HG02884 (cell line): ENCODE results near the gene TMEM209.
"Not testable (repeated sequence)": the region's sequence is repeated elsewhere in the genome, so short reads cannot be mapped to it uniquely, and the experiment has no call there.

ENCODE experiments used
- ATAC-seq: cut with Tn5 transposase; IDR thresholded peaks from one replicate; pipeline ENCODE4 v1.9.1; 2021; ENCODE audit warnings: mild to moderate bottlenecking, moderate library complexity; ENCODE audit not compliant: unreplicated experiment

Gene TMEM209

DNA sequence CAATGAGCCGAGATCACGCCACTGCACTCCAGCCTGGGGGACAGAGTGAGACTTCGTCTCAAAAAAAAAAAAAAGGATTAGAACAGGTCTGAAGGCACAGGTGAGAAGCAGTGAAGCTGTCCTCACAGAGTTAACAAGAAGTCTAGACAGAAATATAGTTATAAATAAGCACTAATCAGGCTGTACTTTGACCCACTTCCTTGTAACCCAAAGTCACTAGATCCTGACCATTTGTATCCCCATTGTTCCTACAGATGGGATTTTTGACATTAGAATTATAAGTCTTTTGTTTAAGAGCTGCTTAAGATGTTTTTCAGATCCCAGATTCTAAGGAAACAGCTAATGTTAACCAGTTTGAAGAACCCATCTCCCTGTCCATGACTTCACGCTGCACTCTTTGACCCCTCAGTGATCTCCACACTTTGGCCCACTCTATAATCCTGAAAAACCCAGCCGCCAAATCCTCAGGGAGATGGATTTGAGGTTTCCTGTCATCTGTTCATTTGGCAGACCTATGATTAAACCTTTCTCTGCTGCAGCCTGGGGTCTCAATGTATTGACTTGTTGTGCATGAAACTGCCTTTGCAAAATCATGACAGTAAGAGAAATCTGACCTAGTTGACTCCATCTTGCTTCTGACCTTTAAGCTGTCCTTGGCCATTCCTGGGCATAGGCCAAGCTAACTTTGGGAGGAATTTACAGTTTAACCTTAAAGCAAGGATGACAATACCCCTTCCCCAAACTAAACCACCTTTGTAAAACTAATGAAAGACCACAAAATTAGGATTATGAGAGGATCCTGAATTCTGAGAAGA, 13.8 kb upstream of the TMEM209 start:
- ATAC-seq, result no peak

DNA sequence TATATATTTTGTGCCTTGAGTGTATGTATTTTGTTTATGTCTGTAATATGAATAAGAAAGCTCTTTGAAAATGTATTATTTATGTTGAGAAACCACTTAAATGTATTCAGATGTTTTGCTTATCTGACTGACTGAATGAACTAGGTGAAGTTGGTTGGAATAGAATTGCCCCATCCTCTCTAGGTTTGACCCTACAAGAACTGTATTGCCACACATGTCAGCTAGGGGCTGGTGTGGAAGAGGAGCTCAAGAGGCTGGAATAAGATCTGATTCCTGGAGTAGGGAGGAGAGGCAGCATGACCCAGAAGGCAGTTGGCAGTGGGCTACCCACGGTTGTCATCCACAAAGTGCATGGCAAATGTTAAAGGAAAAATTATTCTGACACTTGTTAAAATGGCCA, 11.5 kb upstream of the TMEM209 start:
- no peak for ATAC-seq

DNA sequence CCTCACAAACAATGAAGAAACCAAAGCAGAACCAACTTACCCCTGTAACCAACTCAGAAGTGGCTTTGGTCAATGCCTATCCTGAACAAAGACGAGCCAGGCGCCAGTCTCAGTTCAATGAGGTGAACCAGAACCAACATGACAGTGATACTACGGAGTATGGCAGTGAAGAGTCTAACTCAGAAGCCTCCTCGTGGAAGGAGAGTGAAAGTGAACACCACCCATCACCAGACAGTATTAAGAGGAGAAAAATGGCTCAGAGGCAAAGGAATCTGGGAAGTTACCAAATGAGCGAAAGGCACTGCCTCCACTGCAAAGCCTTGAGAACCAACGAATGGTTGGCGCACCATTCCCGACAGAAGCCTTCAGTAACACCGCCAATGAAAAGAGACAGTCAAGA, 10.8 kb upstream of the TMEM209 start:
- no peak for ATAC-seq

DNA sequence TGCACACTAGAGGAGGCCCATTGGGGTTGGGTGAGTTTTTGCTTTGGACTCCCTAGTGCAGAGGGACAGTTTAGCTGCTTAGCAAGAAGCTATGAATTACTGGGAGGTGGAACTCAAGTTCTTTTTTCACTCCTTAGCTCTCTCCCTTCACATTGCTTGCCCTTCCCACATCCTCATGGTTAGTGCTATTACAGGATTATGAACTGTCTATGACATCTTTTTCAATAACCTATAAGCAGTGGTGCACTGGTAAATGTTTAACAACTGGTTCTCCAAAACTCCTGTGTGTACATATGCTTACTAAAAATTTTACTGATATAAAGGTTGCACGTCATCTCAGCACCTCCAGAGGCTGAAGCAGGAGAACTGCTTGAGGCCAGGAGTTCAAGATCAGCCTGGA, 8.6 kb upstream of the TMEM209 start:
- ATAC-seq, result no peak

DNA sequence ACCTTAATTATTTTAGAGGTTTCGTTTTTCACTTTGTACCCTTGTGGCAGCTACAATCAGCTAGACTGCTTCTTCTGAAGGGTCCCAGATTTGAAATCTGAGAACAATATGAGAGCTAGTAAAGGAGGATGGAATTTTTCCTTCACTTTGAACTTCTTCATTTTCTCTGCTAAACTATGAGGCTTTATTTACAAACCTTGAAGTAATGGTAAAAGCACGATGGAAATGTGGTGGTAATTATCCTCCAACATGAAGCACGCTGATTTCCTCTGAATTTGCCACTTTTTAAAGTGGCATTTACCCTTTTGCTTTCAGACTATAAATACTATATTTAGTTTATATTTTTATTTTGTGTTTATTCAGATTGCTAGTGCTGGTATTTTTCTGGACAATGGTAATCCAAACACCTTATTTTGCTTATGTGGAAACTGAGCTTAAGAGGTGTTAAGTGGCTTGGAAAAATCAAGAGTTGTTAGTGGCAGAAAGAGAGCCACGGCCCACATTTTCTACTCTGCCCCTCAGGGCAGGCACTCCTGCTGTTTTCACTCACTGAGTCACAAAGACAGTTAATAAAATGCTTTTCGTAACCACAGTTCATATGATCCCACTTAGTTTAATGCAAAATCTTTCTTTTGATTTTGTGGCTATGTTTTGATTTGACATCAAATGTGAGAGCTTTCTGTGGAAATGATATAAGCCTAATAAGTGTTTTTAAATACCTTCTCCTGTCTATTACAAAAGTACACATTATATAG, 5.2 kb upstream of the TMEM209 start:
- no peak for ATAC-seq

DNA sequence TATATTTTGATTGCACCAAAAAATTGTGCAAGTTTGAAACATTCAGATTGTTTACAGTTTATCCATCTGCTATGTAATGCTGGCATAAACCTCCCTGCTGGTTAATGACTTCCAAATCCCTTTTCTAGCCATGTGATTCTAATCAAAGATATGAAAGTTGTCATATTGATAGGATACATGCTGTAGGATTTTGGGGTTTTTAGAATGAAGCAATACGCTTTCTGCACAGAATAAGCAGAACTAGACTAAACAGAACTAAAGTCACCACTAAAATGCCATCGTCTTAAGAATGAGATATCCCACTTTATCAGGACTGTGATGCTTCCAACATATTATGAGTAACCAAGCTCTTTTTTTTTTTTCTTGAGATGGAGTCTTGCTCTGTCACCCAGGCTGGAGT, 3.3 kb upstream of the TMEM209 start:
- no peak for ATAC-seq

DNA sequence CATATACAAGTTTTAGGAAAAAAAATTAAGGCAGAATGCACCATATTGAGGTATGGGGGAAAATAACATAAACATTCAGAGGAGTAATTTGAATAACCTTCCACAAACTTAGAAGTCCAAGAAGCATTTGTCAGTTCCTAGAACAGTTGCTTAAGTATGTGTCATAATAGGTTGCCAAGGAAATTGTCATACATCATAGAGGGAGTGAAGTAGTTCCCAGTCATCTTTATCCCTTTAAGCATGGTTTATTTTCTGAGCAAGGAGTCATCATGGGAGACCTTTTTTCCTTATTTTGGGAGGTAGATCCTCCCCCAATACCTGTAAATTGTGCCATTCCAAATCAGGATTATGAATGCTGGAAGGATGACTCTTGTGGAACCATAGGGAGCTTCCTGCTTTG, 2.4 kb upstream of the TMEM209 start, which contains the start of gene SSMEM1:
TSS of gene SSMEM1 (plus strand) at position 219 of the 400 bp plus-strand sequence. CDS start at position 270, 51 bp downstream.
- no peak for ATAC-seq

DNA sequence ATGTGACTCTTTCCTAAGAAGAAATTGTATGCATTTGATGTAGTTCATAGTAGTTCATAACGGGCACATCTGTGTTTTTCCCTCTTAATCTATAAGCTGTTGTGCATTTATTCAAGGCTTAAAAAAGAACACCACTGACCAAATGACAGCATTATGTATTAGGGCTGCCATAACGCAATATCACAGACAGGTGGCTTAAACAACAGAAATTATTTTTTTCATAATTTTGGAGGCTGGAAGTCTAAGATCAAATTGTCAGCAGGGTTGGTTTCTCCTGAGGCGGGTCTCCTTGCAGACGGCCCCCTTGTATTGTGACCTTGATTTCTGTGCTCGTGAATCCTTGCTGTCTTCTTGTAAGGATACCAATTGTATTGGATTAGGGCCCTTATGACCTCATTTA, 1.8 kb upstream of the TMEM209 start:
- ATAC-seq, result no peak

DNA sequence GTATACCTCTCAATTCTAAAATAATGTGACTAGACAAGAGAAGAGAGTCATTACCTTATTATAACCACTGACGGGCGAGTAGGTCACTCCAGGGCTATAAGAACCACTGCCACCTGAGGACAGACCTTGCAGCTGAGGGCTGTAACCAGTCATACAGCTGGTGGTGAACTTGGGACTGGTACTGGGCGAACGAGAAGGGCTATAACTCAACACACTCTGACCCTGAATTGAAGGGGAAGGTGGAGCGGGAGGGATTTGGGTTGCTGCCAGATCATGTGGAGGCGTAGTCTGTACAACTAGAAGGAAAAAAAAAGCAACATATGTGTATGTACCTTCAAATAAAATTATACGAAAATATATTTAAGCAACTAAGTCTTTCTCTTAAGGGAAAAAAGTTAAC, 3.4 kb downstream of the TMEM209 start:
- ATAC-seq, result no peak

DNA sequence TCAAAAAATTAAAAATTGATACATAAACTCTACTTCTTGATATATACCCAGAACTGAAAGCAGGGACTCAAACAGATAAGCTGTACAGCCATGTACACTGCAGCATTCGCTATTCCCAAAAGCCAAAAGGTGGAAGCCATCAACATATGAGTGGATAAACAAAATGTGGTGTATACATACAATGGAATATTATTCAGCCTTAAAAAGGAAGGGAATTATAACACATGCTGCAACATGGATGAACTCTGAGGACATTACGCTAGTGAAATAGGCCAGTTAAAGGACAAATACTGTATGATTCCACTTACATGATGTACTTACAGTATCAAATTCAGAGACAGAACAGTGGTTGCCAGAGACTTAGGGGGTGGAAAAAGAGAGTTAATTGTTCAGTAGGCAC, 8.1 kb downstream of the TMEM209 start:
- no peak for ATAC-seq

DNA sequence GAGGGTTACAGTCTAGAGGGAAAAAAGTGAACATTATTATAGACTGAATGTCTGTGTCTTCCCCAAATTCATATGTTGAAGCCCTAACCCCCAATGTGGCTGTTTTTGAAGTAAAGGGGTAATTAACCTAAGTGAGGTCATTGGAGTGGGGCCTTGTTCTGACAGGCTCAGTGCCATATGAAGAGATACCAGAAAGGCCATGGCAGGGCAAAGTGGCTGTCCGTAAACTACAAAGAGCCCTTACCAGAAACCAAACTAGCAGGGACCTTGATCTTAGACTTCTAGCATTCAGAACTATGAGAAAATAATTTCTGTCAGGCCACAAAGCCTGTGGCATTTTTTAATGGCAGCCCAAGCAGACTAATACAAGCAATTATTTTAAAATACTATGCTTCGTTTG, 8.7 kb downstream of the TMEM209 start:
- no peak for ATAC-seq

DNA sequence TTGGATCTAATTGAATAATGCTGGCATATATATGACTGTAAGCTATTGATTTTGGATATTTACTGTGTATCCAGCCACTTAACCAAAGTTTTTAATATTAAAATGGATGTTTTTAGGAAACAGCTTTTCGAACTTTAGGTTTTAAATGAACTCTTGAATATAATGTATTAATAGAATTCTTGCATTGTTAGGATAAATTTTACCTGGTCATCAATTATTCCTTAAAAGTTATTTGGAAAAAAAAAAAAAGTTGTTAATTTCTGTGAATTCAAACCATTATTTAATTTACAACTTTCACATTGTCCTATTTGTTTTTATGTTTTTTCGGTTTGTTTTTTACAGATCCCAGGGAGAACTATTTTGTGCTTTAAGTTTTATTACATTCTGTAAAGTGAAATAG, 9.8 kb downstream of the TMEM209 start:
- no peak for ATAC-seq

DNA sequence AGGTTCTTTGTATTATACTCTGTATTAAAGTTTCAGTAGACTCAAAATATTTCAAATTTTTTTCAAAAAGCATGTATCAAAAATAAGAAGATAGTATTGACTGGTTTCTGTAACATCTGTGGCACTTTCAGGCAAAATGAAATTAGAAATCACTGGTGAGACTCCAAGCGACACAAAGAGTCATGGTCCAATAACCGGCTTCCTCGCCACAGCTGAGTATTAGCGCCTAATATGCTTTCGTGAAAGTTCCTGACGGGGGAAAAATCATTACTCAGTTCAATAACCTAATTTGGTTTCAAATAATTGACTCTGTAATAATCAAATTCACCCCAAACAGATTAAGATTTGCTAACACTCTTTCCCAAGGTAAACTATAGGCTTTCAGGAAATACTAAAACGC, 13.4 kb downstream of the TMEM209 start:
- no peak for ATAC-seq

DNA sequence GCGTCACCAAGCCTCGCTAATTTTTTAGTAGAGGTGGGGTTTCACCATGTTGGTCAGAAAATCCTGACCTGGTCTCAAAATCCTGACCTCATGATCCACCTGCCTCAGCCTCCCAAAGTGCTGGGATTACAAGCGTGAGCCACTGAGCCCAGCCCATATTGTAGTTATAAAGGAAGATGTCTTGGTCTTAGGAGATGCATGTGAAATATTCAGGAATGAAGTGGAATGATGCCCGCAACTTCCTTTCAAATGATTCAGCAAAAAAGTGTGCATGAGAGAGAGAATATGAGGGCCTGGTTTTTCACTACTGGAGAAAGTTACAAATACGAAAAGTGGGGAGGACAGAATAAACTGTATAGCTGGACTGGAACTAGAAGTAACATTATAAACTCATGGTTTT, 15.9 kb downstream of the TMEM209 start:
- no peak for ATAC-seq

DNA sequence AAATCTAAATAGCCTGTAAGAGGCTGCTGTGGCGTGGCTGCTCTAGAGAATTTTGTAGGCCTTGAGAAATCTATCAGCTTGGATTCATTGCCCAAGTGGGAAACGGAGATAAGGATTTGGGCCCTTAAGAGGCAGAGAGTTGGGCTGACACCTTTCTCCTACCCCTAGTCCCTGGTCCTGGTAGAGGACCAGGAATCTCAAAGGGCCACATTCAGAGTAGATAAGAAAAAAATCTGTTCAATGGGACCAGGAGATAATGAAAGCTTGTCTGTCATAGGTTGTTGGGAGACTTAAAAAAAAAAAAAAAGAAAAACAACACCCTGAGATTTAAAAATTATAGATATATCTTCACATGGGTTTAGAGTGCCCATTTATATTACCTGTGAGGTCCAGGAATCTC, 17.8 kb downstream of the TMEM209 start:
- ATAC-seq, result no peak

DNA sequence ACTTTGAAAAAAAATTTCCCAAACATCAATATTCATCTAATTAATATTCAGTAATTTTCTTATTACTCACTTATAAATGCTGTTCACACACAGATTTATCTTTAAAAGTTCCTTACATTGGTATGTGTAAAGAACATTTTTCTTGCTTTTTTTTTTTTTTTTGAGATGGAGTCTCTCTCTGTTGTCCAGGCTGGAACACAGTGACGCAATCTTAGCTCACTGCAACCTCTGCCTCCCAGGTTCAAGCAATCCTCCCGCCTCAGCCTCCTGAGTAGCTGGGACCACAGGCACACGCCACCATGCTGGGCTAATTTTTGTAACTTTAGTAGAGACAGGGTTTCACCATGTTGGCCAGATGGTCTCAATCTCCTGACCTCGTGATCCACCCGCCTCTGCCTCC, 20.9 kb downstream of the TMEM209 start:
- ATAC-seq, result not testable (repeated sequence)

DNA sequence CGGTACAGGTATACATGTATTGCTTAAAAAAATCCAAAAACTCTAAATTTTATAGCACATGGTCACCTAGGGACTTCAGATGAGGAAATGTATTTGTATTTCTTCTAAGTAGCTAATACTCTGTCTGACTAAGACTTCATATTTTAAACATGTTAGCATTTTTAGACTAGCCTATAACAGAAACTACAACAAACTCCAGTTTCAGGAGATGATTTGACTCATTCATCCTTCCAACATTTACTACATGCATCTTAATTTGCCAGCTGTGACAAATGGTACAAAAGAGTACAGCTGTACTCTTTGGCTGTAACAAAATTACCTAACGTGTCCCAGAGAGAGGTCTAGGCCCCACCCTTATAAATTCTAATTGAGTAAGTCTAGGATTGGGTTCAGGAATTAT, 22.2 kb downstream of the TMEM209 start:
- peak; percentile 84 for ATAC-seq

DNA sequence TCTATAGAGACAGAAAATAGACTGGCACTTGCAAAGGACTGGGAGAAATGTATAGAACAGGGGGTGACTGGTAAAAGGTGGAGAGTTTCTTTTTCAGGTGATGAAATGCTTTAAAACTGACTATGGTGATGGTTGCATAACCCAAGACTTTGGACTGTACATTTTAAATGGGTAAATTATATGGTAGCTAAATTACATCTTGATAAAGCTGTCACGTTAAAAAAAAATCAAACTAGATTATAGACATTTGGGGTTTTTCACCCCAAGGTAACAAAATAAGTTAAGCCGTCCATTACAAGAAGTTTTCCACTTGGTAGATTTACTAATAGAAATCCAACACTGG, 24.0 kb downstream of the TMEM209 start:
- ATAC-seq, result no peak

DNA sequence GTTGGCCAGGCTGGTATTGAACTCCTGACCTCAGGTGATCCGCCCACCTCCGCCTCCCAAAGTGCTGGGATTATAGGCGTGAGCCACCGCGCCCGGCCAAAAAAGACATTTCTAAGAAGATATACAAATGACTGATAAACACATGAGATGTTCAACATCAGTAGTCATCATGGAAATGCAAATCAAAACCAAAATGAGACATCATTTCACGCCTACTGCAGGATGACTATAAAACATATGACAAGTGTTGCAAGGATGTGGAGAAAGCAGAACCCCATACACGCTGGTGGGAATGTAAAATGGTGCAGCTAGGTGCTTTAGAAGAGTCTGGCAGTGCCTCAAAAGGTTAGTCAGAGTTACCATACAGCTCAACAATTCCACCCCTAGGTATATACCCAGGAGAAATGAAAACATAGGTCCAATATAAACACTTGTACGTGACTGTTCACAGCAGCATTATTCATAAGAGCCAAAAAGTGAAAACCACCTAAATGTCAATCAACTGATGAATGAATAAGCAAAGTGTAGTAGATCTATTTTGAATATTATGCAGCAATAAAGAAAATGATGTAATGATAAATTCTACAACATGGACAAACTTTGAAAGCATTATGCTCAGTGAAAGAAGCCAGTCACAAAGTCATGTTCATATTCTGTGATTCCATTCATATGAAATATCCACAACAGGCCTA, 24.5 kb downstream of the TMEM209 start:
- no peak for ATAC-seq

DNA sequence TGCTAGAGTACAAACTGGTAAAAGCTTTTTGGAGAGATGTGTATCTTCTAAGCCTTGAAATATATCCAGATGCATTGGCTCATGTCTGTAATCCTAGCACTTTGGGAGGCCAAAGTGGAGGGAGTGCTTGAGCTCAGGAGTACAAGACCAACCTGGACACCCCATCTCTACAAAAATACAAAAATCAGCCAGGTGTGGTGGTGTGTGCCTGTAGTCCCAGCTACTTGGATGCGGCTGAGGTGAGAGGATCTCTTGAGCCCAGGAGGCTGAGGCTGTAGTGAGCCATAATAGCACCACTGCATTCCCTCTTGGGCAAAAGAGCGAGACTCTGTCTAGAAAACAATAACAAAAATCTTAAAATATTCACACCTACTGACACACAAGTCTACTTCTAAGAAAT, 25.6 kb downstream of the TMEM209 start:
- no peak for ATAC-seq

DNA sequence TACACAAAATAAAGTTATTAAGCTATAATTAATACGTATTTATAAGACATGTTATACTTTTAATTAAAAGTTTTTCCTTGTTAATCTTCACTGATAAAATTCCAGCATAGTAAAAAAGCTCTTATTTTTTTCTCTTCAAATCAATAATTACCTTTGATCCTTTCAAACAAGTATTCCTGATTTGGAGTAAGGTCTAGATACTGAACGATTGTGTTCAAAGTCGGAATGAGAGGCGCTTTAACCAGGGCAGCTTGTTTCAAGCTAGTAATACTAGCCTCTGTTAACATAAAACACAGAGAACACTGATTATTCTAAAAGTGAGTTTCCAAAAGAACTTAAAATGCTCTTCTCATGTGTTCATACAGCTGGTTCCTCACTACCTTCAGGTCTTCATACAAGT, 27.0 kb downstream of the TMEM209 start:
- ATAC-seq, result no peak
